NT2/D1 (cell line): ENCODE data around the gene TAX1BP3.

Experiments used
- SUZ12 ChIP-seq: IDR thresholded peaks from 2 replicates; pipeline ENCODE4 v1.6.1; 2011; ENCODE audit not compliant: insufficient read length, insufficient read depth; ENCODE audit errors: extremely low read depth
- YY1 ChIP-seq: IDR thresholded peaks from 2 replicates; pipeline ENCODE4 v1.6.1; 2011; ENCODE audit not compliant: insufficient read length, insufficient read depth

DNA sequence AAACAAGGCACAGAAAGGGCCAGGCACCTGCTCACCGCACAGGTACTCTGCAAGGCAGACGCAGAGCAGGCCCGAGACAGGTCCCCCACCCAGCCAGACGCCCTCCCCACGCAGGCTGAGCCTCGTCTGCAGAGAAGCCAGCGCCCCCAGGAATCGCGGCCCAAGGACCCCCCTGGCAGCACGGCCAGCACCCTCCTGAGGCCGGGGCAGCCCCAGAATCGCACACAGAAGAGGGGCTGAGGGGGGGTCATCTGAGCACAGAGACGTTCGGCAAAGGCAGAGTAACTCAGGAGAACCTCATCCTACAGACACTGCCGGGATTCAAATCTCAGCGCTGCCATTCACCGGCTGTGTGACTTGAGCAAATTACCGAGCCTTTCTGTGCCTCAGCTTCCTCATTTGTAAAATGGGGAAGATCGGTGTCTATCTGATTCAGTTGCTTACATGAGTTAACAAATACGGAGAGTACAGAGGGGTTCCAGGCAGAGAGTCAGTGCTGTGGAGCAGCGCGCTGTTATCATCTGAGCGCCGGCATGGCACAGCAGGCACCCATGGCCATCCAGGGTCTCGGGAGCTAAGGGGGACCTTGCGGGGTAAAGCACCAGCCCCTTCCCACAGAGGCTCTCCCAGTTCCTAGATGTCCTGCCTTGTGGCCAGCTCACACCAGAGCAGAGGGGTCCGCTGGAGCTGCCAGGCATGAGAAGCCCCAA, 10.6 kb upstream of the TAX1BP3 start:
- TF ChIP-seq SUZ12 (no peak), YY1 (no peak)
